NCI-H146 (cell line): ENCODE results near the gene ARHGEF28.

Experiments
- DNase-seq: peaks from one replicate; lab custom pipeline; 2025; lab: John Stamatoyannopoulos, UW

ARHGEF28 gene

GRCh38 chr5:73625944-73626811, at the start of gene ARHGEF28:
Gene ARHGEF28 (plus strand): TSS chr5:73626196. CDS start chr5:73684852, 58,656 bp downstream.
- peak; percentile 88 for DNase-seq

GRCh38 chr5:73582285-73583145, 43.5 kb upstream of the ARHGEF28 start:
- DNase-seq, result peak; percentile 72

GRCh38 chr5:73587923-73588322, 38.1 kb upstream of the ARHGEF28 start:
- DNase-seq, result no peak

- DNase-seq, result peak; percentile 78
Observed at GRCh38 chr5:73591102-73591695, 34.8 kb upstream of the ARHGEF28 start.

- DNase-seq, result peak; percentile 9
Observed at GRCh38 chr5:73591698-73592501, 34.1 kb upstream of the ARHGEF28 start.

- DNase-seq, result no peak
Observed at GRCh38 chr5:73592551-73592950, 33.4 kb upstream of the ARHGEF28 start.

- peak; percentile 61 for DNase-seq
Observed at GRCh38 chr5:73596705-73597328, 29.2 kb upstream of the ARHGEF28 start.

- no peak for DNase-seq
Observed at GRCh38 chr5:73599380-73599779, 26.6 kb upstream of the ARHGEF28 start.

- DNase-seq, result no peak
Observed at GRCh38 chr5:73603998-73604397, 22.0 kb upstream of the ARHGEF28 start.

- DNase-seq, result no peak
Observed at GRCh38 chr5:73605223-73606087, 20.5 kb upstream of the ARHGEF28 start.

GRCh38 chr5:73606206-73606753, 19.7 kb upstream of the ARHGEF28 start:
- DNase-seq, result no peak

- no peak for DNase-seq
Observed at GRCh38 chr5:73607228-73607627, 18.8 kb upstream of the ARHGEF28 start.

- no peak for DNase-seq
Observed at GRCh38 chr5:73612799-73613198, 13.2 kb upstream of the ARHGEF28 start.

GRCh38 chr5:73615085-73615484, 10.9 kb upstream of the ARHGEF28 start:
- peak; percentile 57 for DNase-seq

- no peak for DNase-seq
Observed at GRCh38 chr5:73615947-73616346, 10.0 kb upstream of the ARHGEF28 start.

- DNase-seq, result no peak
Observed at GRCh38 chr5:73617510-73618279, 8.3 kb upstream of the ARHGEF28 start.

- no peak for DNase-seq
Observed at GRCh38 chr5:73619606-73620333, 6.2 kb upstream of the ARHGEF28 start.

GRCh38 chr5:73620334-73620687, 5.7 kb upstream of the ARHGEF28 start:
- no peak for DNase-seq
